Gastrocnemius medialis (tissue), 4 donors: Measurements from ENCODE around the gene BBS2. TPM values are rescaled to one million over a fixed set of nuclear protein-coding genes. Genes with fewer than 3 reads are reported as not detected.

Experiments
- ATAC-seq, 2 donors: fragments of 150-250 bp; one replicate each; pipeline ENCODE4 v1.9.1; 2016
- DNase-seq, 2 donors: peaks; one replicate each; pipeline ENCODE4 v3.0.0-alpha.2; 2019
- H3K27ac ChIP-seq, 4 donors: fragments of 200-600 bp; sonication (generic); 1 replicate in 1 of 4; 2 replicates in 3 of 4; pipeline ENCODE4 v1.5.1; 2016 to 2018; ENCODE audit warnings: mild to moderate bottlenecking in 2 of 4, moderate library complexity in 1 of 4
- H3K27me3 ChIP-seq, 3 donors: fragments of 200-600 bp; sonication (generic) in 2 of 3; 1 replicate in 1 of 3; 2 replicates in 2 of 3; pipeline versions ENCODE4 v1.5.1 to v1.6.0; 2016 to 2019; ENCODE audit warnings: mild to moderate bottlenecking in 1 of 3, moderate library complexity in 1 of 3
- H3K36me3 ChIP-seq, 2 donors: fragments of 200-600 bp; sonication (generic) in 1 of 2; one replicate each; pipeline ENCODE4 v1.5.1; 2017 to 2018
- H3K4me1 ChIP-seq, 2 donors: fragments of 200-600 bp; sonication (generic) in 1 of 2; one replicate each; pipeline ENCODE4 v1.5.1; 2016 to 2017; ENCODE audit warnings: mild to moderate bottlenecking in 2 of 2
- H3K4me3 ChIP-seq, 4 donors: fragments of 200-600 bp; sonication (generic) in 3 of 4; 1 replicate in 1 of 4; 2 replicates in 3 of 4; pipeline ENCODE4 v1.5.1; 2016 to 2019; ENCODE audit warnings: mild to moderate bottlenecking in 2 of 4
- H3K9me3 ChIP-seq, 3 donors: fragments of 200-600 bp; sonication (generic) in 2 of 3; 1 replicate in 1 of 3; 2 replicates in 2 of 3; pipeline ENCODE4 v1.5.1; 2016 to 2019
- POLR2A ChIP-seq, 2 donors: fragments of 450-650 bp; IDR thresholded peaks; one replicate each; pipeline ENCODE4 v1.6.1; 2017; ENCODE audit warnings: antibody characterized with exemption in 2 of 2, mild to moderate bottlenecking in 2 of 2, moderate library complexity in 2 of 2
- in situ Hi-C, 4 donors: fragments of 200-750 bp; cut with MboI; loops; one replicate each; pipeline versions ENCODE4 v1.15.0 to v1.8.0; 2017; ENCODE audit warnings: low sequenced_read_pairs in 4 of 4
- intact Hi-C: fragments of 100-400 bp; cut with DNase I; formaldehyde crosslinking; loops from one replicate; pipeline ENCODE4 v1.15.1; 2023; ENCODE audit warnings: low total_unique reads
- total RNA-seq, 4 donors: library from RNA; depleted of rRNA; stranded (reverse); fragments of >200 nt; gene quantifications; one replicate each; pipeline versions ENCODE4 v1.1.0 to v1.2.3, GENCODE V29; 2016
- TF ChIP-seq, protein P1 (sequence below), 5 experiments: fragments of 450-650 bp in 3 of 5; fragments of 200-600 bp in 2 of 5; sonication (generic) in 2 of 5; IDR thresholded peaks in 4 of 5; conservative IDR thresholded peaks in 1 of 5; 1 replicate in 4 of 5; 2 replicates in 1 of 5; pipeline ENCODE4 v1.5.1; 2016 to 2019; ENCODE audit warnings: antibody characterized with exemption in 5 of 5, mild to moderate bottlenecking in 3 of 5, moderate library complexity in 3 of 5

BBS2 gene
- total RNA-seq, 4 donors from 2014 or later = 25.2 to 52.0 (median 28.6) TPM

DNA sequence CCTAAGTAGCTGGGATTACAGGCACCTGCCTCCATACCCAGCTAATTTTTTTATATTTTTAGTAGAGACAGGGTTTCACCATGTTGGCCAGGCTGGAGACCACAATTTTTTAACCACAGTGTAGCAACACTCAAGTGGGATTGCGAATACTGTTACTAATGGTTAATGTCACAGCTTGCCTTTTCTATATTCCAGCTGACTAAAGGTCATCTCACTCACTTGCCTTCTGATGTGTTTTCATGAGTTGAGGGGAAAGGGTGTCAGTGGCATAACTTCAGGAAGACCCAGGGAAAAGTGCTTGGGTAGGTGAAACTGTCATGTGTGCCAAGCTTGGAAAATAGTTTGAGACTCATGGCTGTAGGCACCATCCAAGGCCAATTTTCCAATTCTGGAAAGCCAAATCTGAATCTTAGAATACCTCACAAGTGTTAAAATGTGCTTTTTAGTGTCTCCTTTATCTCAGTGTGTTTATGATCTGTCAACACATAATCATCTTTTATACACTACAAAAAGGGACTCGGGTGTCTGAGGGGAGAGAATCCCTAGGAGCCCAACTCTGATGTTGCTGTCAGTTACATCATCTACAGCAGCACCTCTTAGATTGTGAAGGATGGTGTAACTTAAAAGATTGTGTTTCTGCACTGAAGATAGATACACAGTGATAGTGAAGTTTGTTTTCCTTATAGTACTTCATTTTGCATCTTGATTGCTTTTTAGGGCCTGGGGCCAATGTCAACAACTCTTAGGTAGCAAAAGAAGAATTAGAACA, 41.4 kb downstream of the BBS2 start:
- ATAC-seq (no peak), DNase-seq (no peak)
- Histone ChIP-seq H3K4me1 (peaks cover 38 to 51% of the 10 kb centered on the region in 2 donors), H3K27ac (peak overlapping the region; percentile 92 to 98 (median 94)), H3K9me3 (no peaks in the 10 kb centered on the region), H3K27me3 (no peaks in the 10 kb centered on the region), H3K36me3 (peaks cover 0 to 37% of the 10 kb centered on the region in 2 donors), H3K4me3 (no peak overlapping the region)
- in situ Hi-C loops = no loop called here
- TF ChIP-seq, protein P1, sequence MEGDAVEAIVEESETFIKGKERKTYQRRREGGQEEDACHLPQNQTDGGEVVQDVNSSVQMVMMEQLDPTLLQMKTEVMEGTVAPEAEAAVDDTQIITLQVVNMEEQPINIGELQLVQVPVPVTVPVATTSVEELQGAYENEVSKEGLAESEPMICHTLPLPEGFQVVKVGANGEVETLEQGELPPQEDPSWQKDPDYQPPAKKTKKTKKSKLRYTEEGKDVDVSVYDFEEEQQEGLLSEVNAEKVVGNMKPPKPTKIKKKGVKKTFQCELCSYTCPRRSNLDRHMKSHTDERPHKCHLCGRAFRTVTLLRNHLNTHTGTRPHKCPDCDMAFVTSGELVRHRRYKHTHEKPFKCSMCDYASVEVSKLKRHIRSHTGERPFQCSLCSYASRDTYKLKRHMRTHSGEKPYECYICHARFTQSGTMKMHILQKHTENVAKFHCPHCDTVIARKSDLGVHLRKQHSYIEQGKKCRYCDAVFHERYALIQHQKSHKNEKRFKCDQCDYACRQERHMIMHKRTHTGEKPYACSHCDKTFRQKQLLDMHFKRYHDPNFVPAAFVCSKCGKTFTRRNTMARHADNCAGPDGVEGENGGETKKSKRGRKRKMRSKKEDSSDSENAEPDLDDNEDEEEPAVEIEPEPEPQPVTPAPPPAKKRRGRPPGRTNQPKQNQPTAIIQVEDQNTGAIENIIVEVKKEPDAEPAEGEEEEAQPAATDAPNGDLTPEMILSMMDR (IDR thresholded peaks at IDR 0.05 in 4 of 5, conservative IDR thresholded peaks at IDR 0.05 in 1 of 5) = no peak
- TF ChIP-seq POLR2A (IDR thresholded peaks at IDR 0.05) = no peak
- intact Hi-C loops = loop anchor here (2.0 kb wide), 1 partner anchor 26 kb away; no protein-coding TSS in a partner anchor

DNA sequence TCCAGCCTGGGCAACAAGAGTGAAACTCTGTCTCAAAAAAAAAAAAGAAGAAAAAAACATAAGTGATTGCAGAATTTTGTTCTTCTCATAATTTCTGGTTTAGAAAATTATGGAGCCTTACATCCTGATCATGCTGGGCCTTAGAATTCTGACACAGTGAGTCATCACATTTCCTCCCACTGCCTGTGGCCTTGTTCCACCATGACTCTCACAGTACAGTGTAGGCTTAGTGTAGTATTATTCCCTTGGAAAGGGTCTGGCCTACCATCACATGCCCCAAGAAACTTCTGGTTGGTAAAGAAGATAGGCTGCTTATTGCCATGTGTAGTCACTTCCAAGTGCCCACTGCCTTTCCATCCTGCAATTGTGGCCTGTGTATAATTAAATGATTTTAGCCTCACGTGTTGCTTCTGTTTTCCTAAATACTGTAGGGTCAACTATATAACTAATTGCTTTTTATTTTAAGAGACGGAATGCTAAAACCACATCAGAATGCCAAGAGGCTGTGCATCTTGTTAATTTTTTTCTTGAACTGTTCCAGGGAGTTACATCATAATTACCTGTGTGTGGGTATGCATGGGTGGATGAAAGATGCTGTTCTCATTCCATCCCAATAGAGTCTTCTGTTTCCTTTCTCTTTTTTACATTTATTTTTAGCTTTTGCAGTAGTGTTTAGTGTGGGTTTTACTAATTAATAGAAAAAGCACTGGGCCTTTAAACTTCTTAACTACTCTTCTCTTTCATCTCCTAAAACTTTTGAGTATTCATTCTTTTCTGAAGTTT, 42.5 kb downstream of the BBS2 start:
- DNase-seq (peak in 1 of 2 donors; percentile 49), ATAC-seq (peak; percentile 24 to 34)
- TF ChIP-seq, protein P1 (IDR thresholded peaks at IDR 0.05 in 4 of 5, conservative IDR thresholded peaks at IDR 0.05 in 1 of 5) = no peak
- no peak for TF ChIP-seq POLR2A (IDR thresholded peaks at IDR 0.05)
- Histone ChIP-seq H3K27ac (peak overlapping the region; percentile 92 to 98 (median 94)), H3K36me3 (peaks cover 0 to 49% of the 10 kb centered on the region in 2 donors), H3K4me1 (peaks cover 30 to 40% of the 10 kb centered on the region in 2 donors), H3K27me3 (no peaks in the 10 kb centered on the region), H3K4me3 (no peak overlapping the region), H3K9me3 (no peaks in the 10 kb centered on the region)
- in situ Hi-C loops = no loop called here
- intact Hi-C loops = no loop called here

DNA sequence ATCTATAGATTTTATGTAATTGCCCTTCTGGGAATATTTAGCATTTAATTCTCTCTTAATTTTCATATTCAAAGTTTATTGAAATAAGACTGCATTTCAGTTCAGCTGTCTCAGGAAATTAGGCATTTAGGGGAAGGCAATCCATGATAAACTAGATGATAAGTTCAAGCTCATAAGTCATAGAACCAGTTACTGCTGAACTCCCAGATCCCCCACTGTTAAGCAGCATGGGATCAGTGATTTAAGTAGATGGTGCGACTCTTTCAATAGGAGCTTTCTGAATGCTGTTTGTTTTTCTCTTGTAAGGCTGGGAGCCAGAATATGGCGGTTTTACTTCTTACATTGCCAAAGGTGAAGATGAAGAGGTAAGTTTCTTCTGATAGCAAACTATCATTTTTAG, 44.6 kb downstream of the BBS2 start:
- DNase-seq (no peak), ATAC-seq (no peak)
- intact Hi-C loops = no loop called here
- in situ Hi-C loops = no loop called here
- peaks cover 2 to 70% of the 10 kb centered on the region in 2 donors for H3K36me3 ChIP-seq
- peak overlapping the region in 2 of 4 donors; percentile 92 to 95 for H3K27ac ChIP-seq
- no peaks in the 10 kb centered on the region for H3K27me3 ChIP-seq
- H3K4me1 ChIP-seq = peaks cover 13 to 22% of the 10 kb centered on the region in 2 donors
- H3K9me3 ChIP-seq = no peaks in the 10 kb centered on the region
- TF ChIP-seq POLR2A (IDR thresholded peaks at IDR 0.05) = no peak
- TF ChIP-seq, protein P1 (IDR thresholded peaks at IDR 0.05 in 4 of 5, conservative IDR thresholded peaks at IDR 0.05 in 1 of 5) = no peak
- no peak overlapping the region for H3K4me3 ChIP-seq

DNA sequence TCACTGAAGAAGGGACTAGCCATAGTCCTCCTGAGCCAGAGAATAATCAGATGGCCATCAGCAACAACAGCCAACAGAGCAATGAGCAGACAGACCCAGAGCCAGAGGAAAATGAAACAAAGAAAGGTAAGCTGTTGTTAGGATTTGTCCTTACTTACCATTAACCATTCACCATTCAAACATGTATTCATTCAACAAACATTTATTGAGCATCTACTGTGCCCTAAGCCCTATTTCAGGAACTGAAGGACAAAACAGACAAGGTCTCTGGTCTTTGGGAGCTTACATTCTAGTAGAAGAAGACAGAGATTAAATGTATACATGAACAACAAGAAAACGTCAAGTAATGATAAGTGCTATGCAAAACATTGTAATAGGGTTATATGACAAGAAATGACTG, 49.2 kb downstream of the BBS2 start:
- in situ Hi-C loops (no loop called here), intact Hi-C loops (no loop called here)
- H3K27ac ChIP-seq = no peak overlapping the region
- ATAC-seq (no peak), DNase-seq (no peak)
- no peaks in the 10 kb centered on the region for H3K4me1 ChIP-seq
- H3K27me3 ChIP-seq = no peaks in the 10 kb centered on the region
- no peak overlapping the region for H3K4me3 ChIP-seq
- H3K9me3 ChIP-seq = no peaks in the 10 kb centered on the region
- no peak for TF ChIP-seq POLR2A (IDR thresholded peaks at IDR 0.05)
- TF ChIP-seq, protein P1 (IDR thresholded peaks at IDR 0.05 in 4 of 5, conservative IDR thresholded peaks at IDR 0.05 in 1 of 5) = no peak
- H3K36me3 ChIP-seq = peaks cover 4 to 96% of the 10 kb centered on the region in 2 donors
